ENCODE measurements around the gene PPP1R27.

DNA sequence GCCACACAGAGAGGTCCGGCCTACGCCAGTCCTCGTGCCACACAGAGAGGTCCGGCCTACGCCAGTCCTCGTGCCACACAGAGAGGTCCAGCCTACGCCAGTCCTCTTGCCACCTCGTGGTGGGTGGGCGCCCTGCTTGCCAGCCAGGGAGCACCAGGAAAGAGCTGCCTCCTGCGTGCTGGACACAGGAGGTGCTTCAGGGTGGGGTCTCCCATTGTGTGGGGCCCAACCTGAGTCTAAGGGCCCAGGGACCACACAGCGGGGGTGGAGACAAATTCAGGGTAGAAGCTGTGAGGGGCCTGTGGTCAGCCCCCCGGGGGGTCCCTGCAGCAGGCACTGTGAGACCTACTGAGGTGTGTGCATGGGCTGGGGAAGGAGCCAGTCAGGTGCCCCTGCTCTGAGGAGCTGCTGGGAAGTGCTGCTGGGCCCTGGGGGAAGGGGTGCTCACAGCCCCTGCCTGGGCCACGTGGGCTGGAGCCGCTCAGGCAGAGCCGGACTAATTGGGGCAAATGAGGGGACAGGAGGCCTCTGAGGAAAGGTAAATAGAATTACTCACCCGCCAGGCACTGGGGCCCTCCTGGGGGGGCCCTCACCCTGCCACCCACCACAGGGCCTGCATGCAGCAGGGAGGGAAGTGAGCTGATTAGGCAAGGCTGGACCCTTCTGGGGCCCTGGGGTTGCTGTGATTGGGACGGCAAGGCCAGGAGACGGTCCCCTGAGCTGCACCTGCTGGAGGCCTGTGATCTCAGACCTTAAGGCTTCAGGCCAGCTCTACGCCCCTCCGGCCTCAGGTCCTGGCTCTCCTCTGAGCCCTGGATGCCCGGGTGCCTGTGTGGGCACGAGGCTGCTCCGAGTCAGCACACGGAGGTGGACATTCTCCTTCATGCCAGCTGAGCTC, 19.9 kb downstream of the PPP1R27 start:
- TF ChIP-seq POLR2AphosphoS5 (IDR thresholded peaks at IDR 0.05; ENCODE audit: borderline replicate concordance, low read depth, low read length), result no peak
- TF ChIP-seq EZH2 (IDR thresholded peaks at IDR 0.05), result no peak
- no peak for TF ChIP-seq FOXP2 (optimal IDR thresholded peaks at IDR 0.05; ENCODE audit: control extremely low read depth, extremely low read length, insufficient read depth)

All from SK-N-MC (cell line).